ENCODE measurements around the gene PLEKHG5. TPM values are rescaled to one million over a fixed set of nuclear protein-coding genes. Genes with fewer than 3 reads are reported as not detected.
"Not testable (repeated sequence)": the region's sequence is repeated elsewhere in the genome, so short reads cannot be mapped to it uniquely, and the experiment has no call there.

PLEKHG5 gene
- polyA plus RNA-seq, 2 of the 4 experiments (the other 2 are of a cell fraction): 0.84 to 3.1 TPM

DNA sequence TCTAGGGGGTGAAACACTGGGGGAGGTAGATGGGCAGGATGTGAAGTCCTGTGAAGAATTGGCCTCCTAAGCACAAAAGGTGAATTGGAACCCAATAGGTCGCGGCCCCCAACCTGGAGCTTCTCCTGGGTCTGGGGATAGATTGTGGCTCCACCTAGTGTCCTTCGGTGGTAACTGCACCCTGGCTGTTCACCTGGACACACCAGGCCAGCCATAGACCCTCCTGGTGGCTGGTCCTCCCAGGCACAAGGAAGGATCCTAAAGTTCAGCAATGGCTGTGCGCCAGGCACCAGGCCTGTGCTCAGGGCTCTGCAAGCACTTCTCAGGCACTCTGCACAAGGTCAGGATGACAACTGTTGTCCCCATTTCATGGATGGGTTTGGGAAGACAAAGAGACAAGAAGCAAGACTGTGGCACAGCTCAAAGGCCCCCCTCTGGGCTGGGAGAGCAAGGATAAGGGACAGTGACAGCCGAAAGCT lies 53.4 kb downstream of the PLEKHG5 start (continued):
- TF ChIP-seq CTCF (IDR thresholded peaks at IDR 0.05): peak; percentile 56
- no peak for TF ChIP-seq FOXS1 (CRISPR knock-in tag; IDR thresholded peaks at IDR 0.05)

GRCh38 chr1:6437012-6437700 lies 54.3 kb downstream of the PLEKHG5 start:
- H3K4me1 ChIP-seq, H3K27ac ChIP-seq, POLR2A ChIA-PET, H3K4me3 ChIP-seq, H3K9me3 ChIP-seq, FAIRE-seq: not testable (repeated sequence)
- TF ChIP-seq CTCF (IDR thresholded peaks at IDR 0.05) (peak; percentile 36; the same call in 2 of the 3 replicates), RAD21 (conservative IDR thresholded peaks at IDR 0.05 in 1 of 2, IDR thresholded peaks at IDR 0.05 in 1 of 2) (peak in 1 of 2 experiments; percentile 23; a peak in 2 of 5 replicates), SMC3 (IDR thresholded peaks at IDR 0.05) (0 out of 3 replicates have a peak, but pooled peaks have one; percentile 10)
- DNase-seq (ENCODE audit: low read depth in 1 of 2, low spot score in 1 of 2) (peak in 1 of 2 experiments; percentile 63), ATAC-seq (peak; percentile 41 to 66; a peak in 5 of 6 replicates)
- 0 out of 3 replicates have a peak overlapping the region, but pooled peaks have one; percentile 14 for H3K4me2 ChIP-seq
- CTCF ChIA-PET: interaction anchor here (0.7 to 6.7 kb wide), 29 partner anchors 9 to 233 kb away, joined by 3 to 96 read pairs (median 6); partner anchors contain the start of genes ESPN and HES2
- 44% methylated on average over 11 of the region's 22 CpGs for WGBS (ENCODE audit: missing lambda C conversion rate)

DNA sequence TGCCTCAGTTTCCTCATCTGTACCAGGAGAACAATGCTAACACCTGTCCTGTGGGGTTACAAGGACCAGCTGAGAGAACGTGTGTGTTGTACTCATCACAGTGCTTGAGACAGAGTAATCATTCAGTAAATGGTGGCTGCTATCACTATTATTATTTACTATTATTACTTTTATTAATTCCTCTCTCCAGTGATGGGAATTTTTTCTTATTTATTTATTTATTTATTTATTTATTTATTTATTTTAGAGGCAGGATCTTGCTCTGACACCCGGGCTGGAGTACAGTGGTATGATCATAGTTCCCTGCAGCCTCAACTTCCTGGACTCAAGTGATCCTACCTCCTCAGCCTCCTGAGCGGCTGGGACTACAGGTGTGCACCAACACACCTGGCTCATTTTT lies 55.2 kb downstream of the PLEKHG5 start:
- H3K4me2 ChIP-seq; H3K27ac ChIP-seq; H3K4me1 ChIP-seq; DNase-seq (ENCODE audit: low read depth in 1 of 2, low spot score in 1 of 2); H3K4me3 ChIP-seq; FAIRE-seq; H3K9me3 ChIP-seq; POLR2A ChIA-PET; ATAC-seq: not testable (repeated sequence)
- CTCF ChIA-PET: interaction anchor here (2.7 to 6.7 kb wide), 5 partner anchors 11 to 88 kb away, joined by 18 to 96 read pairs (median 28); partner anchors contain the start of genes ESPN and HES2
- 71% methylated on average over 3 of the region's 3 CpGs for WGBS (ENCODE audit: missing lambda C conversion rate)

- 77% methylated on average over 3 of the region's 3 CpGs for WGBS (ENCODE audit: missing lambda C conversion rate)
- no peak for ATAC-seq
- ChIA-PET CTCF (interaction anchor here (0.6 to 6.7 kb wide), 4 partner anchors 10 to 373 kb away, joined by 4 to 96 read pairs (median 18); partner anchors contain the start of genes ESPN and HES2), POLR2A (no interaction called here)
- Histone ChIP-seq H3K4me2 (no peak overlapping the region), H3K9me3 (no peaks in the 10 kb centered on the region), H3K4me3 (no peak overlapping the region), H3K27ac (no peak overlapping the region), H3K4me1 (peaks cover 5% of the 10 kb centered on the region; the same call in 1 of the 3 replicates)
- no peak for TF ChIP-seq RAD21 (conservative IDR thresholded peaks at IDR 0.05 in 1 of 2, IDR thresholded peaks at IDR 0.05 in 1 of 2)
- no peak for DNase-seq (ENCODE audit: low read depth in 1 of 2, low spot score in 1 of 2)
- FAIRE-seq: no peak
These were observed 55.9 kb downstream of the PLEKHG5 start for GRCh38 chr1:6435547-6435946.

GRCh38 chr1:6435129-6435528 lies 56.3 kb downstream of the PLEKHG5 start:
- Histone ChIP-seq H3K9me3 (no peaks in the 10 kb centered on the region), H3K27ac (no peak overlapping the region), H3K4me3 (no peak overlapping the region), H3K4me1 (peaks cover 5% of the 10 kb centered on the region; the same call in 1 of the 3 replicates), H3K4me2 (no peak overlapping the region)
- TF ChIP-seq, protein P1, sequence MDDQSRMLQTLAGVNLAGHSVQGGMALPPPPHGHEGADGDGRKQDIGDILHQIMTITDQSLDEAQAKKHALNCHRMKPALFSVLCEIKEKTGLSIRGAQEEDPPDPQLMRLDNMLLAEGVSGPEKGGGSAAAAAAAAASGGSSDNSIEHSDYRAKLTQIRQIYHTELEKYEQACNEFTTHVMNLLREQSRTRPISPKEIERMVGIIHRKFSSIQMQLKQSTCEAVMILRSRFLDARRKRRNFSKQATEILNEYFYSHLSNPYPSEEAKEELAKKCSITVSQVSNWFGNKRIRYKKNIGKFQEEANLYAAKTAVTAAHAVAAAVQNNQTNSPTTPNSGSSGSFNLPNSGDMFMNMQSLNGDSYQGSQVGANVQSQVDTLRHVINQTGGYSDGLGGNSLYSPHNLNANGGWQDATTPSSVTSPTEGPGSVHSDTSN (IDR thresholded peaks at IDR 0.05): no peak
- TF ChIP-seq FOXS1 (CRISPR knock-in tag; IDR thresholded peaks at IDR 0.05) (no peak), TP53 (CRISPR knock-in tag; IDR thresholded peaks at IDR 0.05) (no peak), CTCF (IDR thresholded peaks at IDR 0.05) (no peak), RCOR1 (IDR thresholded peaks at IDR 0.05; ENCODE audit: low read depth, low read length) (no peak), CHD2 (IDR thresholded peaks at IDR 0.05; ENCODE audit: low read length, partially characterized antibody) (no peak), NFE2L2 (conservative IDR thresholded peaks at IDR 0.05; ENCODE audit: low read length) (no peak), E2F6 (IDR thresholded peaks at IDR 0.05; ENCODE audit: borderline replicate concordance, low read depth) (no peak), HES2 (IDR thresholded peaks at IDR 0.05) (no peak), CBX2 (IDR thresholded peaks at IDR 0.05; ENCODE audit: borderline replicate concordance, low read depth) (no peak), MYC (IDR thresholded peaks at IDR 0.05; ENCODE audit: borderline replicate concordance, low read length) (no peak), MAZ (IDR thresholded peaks at IDR 0.05; ENCODE audit: borderline replicate concordance, low read depth, low read length) (no peak)
- no peak for ATAC-seq
- no peak for DNase-seq (ENCODE audit: low read depth in 1 of 2, low spot score in 1 of 2)
- no peak for FAIRE-seq
- ChIA-PET CTCF (interaction anchor here (0.6 to 5.8 kb wide), 3 partner anchors 10 to 373 kb away, joined by 4 to 30 read pairs (median 5); partner anchors contain the start of gene ESPN), POLR2A (no interaction called here)
- 91% methylated on average over 6 of the region's 15 CpGs for WGBS (ENCODE audit: missing lambda C conversion rate)
